Osteocyte (in vitro differentiated cells): ENCODE measurements around the gene ZAR1L. TPM values are rescaled to one million over a fixed set of nuclear protein-coding genes. Genes with fewer than 3 reads are reported as not detected.

Experiments
- DNase-seq: peaks from one replicate; pipeline ENCODE4 v3.0.0; 2021; ENCODE audit warnings: mixed read lengths; ENCODE audit not compliant: unreplicated experiment; ENCODE audit errors: extremely low spot score
- H3K27ac Mint-ChIP-seq: one replicate; pipeline ENCODE4 v1.8.0; 2021; ENCODE audit warnings: mild to moderate bottlenecking, mixed read lengths; ENCODE audit not compliant: unreplicated experiment
- H3K27me3 Mint-ChIP-seq: one replicate; pipeline ENCODE4 v1.8.0; 2021; ENCODE audit warnings: mixed read lengths; ENCODE audit not compliant: unreplicated experiment
- H3K36me3 Mint-ChIP-seq: one replicate; pipeline ENCODE4 v1.8.0; 2021; ENCODE audit warnings: mixed read lengths; ENCODE audit not compliant: unreplicated experiment
- H3K4me1 Mint-ChIP-seq: one replicate; pipeline ENCODE4 v1.8.0; 2021; ENCODE audit warnings: mixed read lengths; ENCODE audit not compliant: unreplicated experiment
- H3K4me3 Mint-ChIP-seq: one replicate; pipeline ENCODE4 v1.8.0; 2021; ENCODE audit warnings: mild to moderate bottlenecking, moderate library complexity, mixed read lengths; ENCODE audit not compliant: unreplicated experiment
- H3K9me3 Mint-ChIP-seq: one replicate; pipeline ENCODE4 v1.8.0; 2021; ENCODE audit warnings: mixed read lengths; ENCODE audit not compliant: unreplicated experiment
- CTCF ChIP-seq: fragments of 200-600 bp; sonication (generic); IDR thresholded peaks from 2 replicates; pipeline ENCODE4 v1.5.0; 2021; ENCODE audit warnings: antibody characterized with exemption, mild to moderate bottlenecking, moderate library complexity
- total RNA-seq: library from RNA; stranded (reverse); gene quantifications from 2 replicates; pipeline ENCODE4 v1.2.1, GENCODE V29; 2021

The ZAR1L gene
- total RNA-seq, 1 donor from 2014 or later: not detected

- no peaks in the 10 kb centered on the region for H3K9me3 Mint-ChIP-seq
- no peak overlapping the region for H3K27ac Mint-ChIP-seq
- DNase-seq: no peak
- no peak for TF ChIP-seq CTCF
- H3K36me3 Mint-ChIP-seq: no peaks in the 10 kb centered on the region
- H3K4me1 Mint-ChIP-seq: peaks cover 12% of the 10 kb centered on the region
- no peaks in the 10 kb centered on the region for H3K27me3 Mint-ChIP-seq
- H3K4me3 Mint-ChIP-seq: no peak overlapping the region
Measured at GRCh38 chr13:32253911-32254399, 61.2 kb downstream of the ZAR1L start.

Other genes with a start within 250 kb of the ZAR1L start
- gene BRCA2, start 145 bp upstream of the ZAR1L start, total RNA-seq: 2.6 and 2.8 TPM in 2 replicates
- 9.8 and 10.2 TPM in 2 replicates for gene N4BP2L1, start 112.8 kb upstream of the ZAR1L start, total RNA-seq
- gene N4BP2L2, start 223.4 kb upstream of the ZAR1L start, total RNA-seq: 138 and 148 TPM in 2 replicates